Astrocyte (in vitro differentiated cells and primary cell): ENCODE measurements around the gene LRMDA. TPM values are rescaled to one million over a fixed set of nuclear protein-coding genes. Genes with fewer than 3 reads are reported as not detected.
A peak's percentile ranks its signal among the peaks of the same experiment; 100 is the strongest.

ENCODE experiments used
- DNase-seq: peaks from one replicate; pipeline ENCODE4 v3.0.0-alpha.2; 2010; ENCODE audit warnings: low read depth
- FAIRE-seq: peaks from 2 replicates; lab custom pipeline; 2011; peaks lifted over from hg19 to GRCh38; lab: Jason Lieb, UNC
- H2AFZ ChIP-seq: 2 replicates; pipeline ENCODE4 v1.6.0; 2012; ENCODE audit warnings: low read depth, low read length, inconsistent platforms
- H3K27ac ChIP-seq: 2 replicates; pipeline ENCODE4 v1.5.1; 2011; ENCODE audit warnings: low read depth, low read length, inconsistent platforms
- H3K27me3 ChIP-seq: 2 replicates; pipeline ENCODE4 v1.6.0; 2011; ENCODE audit warnings: low read length, inconsistent platforms; ENCODE audit not compliant: insufficient read depth
- H3K36me3 ChIP-seq: 2 replicates; pipeline ENCODE4 v1.5.1; 2011; ENCODE audit warnings: low read length, inconsistent platforms; ENCODE audit not compliant: insufficient read depth
- H3K4me1 ChIP-seq: 2 replicates; pipeline ENCODE4 v1.5.1; 2011; ENCODE audit warnings: low read length, inconsistent platforms; ENCODE audit not compliant: insufficient read depth
- H3K4me2 ChIP-seq: 2 replicates; pipeline ENCODE4 v1.6.0; 2012; ENCODE audit warnings: low read length, inconsistent platforms
- H3K4me3 ChIP-seq: 2 replicates; pipeline ENCODE4 v1.5.1; 2011; ENCODE audit warnings: low read depth, mild to moderate bottlenecking, low read length, inconsistent platforms; ENCODE audit not compliant: insufficient read depth
- H3K79me2 ChIP-seq: 2 replicates; pipeline ENCODE4 v1.6.0; 2012; ENCODE audit warnings: mild to moderate bottlenecking, low read length, inconsistent platforms; ENCODE audit not compliant: insufficient read depth
- H3K9ac ChIP-seq: 2 replicates; pipeline ENCODE4 v1.6.0; 2012; ENCODE audit warnings: mild to moderate bottlenecking, low read length, inconsistent platforms
- H3K9me3 ChIP-seq: 2 replicates; pipeline ENCODE4 v1.5.1; 2012; ENCODE audit warnings: low read depth, mild to moderate bottlenecking, low read length, inconsistent platforms; ENCODE audit not compliant: insufficient read depth
- H4K20me1 ChIP-seq: 2 replicates; pipeline ENCODE4 v1.6.0; 2012; ENCODE audit warnings: low read length, inconsistent platforms; ENCODE audit not compliant: insufficient read depth
- H3K27ac Mint-ChIP-seq: one replicate; pipeline ENCODE4 v1.8.0; 2021; ENCODE audit warnings: mild to moderate bottlenecking, mixed read lengths; ENCODE audit not compliant: unreplicated experiment
- H3K27me3 Mint-ChIP-seq: one replicate; pipeline ENCODE4 v1.8.0; 2021; ENCODE audit warnings: low read depth, mixed read lengths; ENCODE audit not compliant: unreplicated experiment
- H3K36me3 Mint-ChIP-seq: one replicate; pipeline ENCODE4 v1.8.0; 2021; ENCODE audit warnings: low read depth, mixed read lengths; ENCODE audit not compliant: unreplicated experiment
- H3K4me1 Mint-ChIP-seq: one replicate; pipeline ENCODE4 v1.8.0; 2021; ENCODE audit warnings: low read depth, mixed read lengths; ENCODE audit not compliant: unreplicated experiment
- H3K4me3 Mint-ChIP-seq: one replicate; pipeline ENCODE4 v1.8.0; 2021; ENCODE audit warnings: mild to moderate bottlenecking, moderate library complexity, mixed read lengths; ENCODE audit not compliant: unreplicated experiment
- H3K9me3 Mint-ChIP-seq: one replicate; pipeline ENCODE4 v1.8.0; 2021; ENCODE audit warnings: mild to moderate bottlenecking, mixed read lengths; ENCODE audit not compliant: unreplicated experiment
- EZH2 ChIP-seq: IDR thresholded peaks from 2 replicates; pipeline ENCODE4 v1.6.1; 2012; ENCODE audit warnings: mild to moderate bottlenecking, low read length, inconsistent platforms; ENCODE audit not compliant: insufficient read depth
- total RNA-seq: library from RNA; stranded (reverse); gene quantifications from 2 replicates; pipeline ENCODE4 v1.2.1, GENCODE V29; 2021
- TF ChIP-seq, protein P1 (sequence below): IDR thresholded peaks from 2 replicates; pipeline ENCODE4 v1.5.1; 2011; ENCODE audit warnings: low read depth, mild to moderate bottlenecking, inconsistent platforms, low read length, moderate library complexity; ENCODE audit not compliant: insufficient read depth

Gene LRMDA
- total RNA-seq, 1 donor from 2014 or later, result 2.7 TPM

- Histone ChIP-seq H3K4me1 (peaks cover 20% of the 10 kb centered on the region), H3K36me3 (no peaks in the 10 kb centered on the region), H3K79me2 (no peaks in the 10 kb centered on the region), H3K27ac (no peak overlapping the region), H3K9ac (no peak overlapping the region), H3K27me3 (peaks cover 4% of the 10 kb centered on the region), H2AFZ (no peak overlapping the region), H3K9me3 (no peaks in the 10 kb centered on the region), H4K20me1 (no peaks in the 10 kb centered on the region), H3K4me3 (no peak overlapping the region), H3K4me2 (no peak overlapping the region)
- no peak for FAIRE-seq
- H3K27me3 Mint-ChIP-seq, result no peaks in the 10 kb centered on the region
- DNase-seq, result no peak
- no peak overlapping the region for H3K4me3 Mint-ChIP-seq
- no peak overlapping the region for H3K27ac Mint-ChIP-seq
- H3K4me1 Mint-ChIP-seq, result peaks cover 17% of the 10 kb centered on the region
- peaks cover 3% of the 10 kb centered on the region for H3K36me3 Mint-ChIP-seq
- peaks cover 17% of the 10 kb centered on the region for H3K9me3 Mint-ChIP-seq
- TF ChIP-seq, protein P1, sequence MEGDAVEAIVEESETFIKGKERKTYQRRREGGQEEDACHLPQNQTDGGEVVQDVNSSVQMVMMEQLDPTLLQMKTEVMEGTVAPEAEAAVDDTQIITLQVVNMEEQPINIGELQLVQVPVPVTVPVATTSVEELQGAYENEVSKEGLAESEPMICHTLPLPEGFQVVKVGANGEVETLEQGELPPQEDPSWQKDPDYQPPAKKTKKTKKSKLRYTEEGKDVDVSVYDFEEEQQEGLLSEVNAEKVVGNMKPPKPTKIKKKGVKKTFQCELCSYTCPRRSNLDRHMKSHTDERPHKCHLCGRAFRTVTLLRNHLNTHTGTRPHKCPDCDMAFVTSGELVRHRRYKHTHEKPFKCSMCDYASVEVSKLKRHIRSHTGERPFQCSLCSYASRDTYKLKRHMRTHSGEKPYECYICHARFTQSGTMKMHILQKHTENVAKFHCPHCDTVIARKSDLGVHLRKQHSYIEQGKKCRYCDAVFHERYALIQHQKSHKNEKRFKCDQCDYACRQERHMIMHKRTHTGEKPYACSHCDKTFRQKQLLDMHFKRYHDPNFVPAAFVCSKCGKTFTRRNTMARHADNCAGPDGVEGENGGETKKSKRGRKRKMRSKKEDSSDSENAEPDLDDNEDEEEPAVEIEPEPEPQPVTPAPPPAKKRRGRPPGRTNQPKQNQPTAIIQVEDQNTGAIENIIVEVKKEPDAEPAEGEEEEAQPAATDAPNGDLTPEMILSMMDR, result no peak
- TF ChIP-seq EZH2, result no peak
These were observed 720.8 kb downstream of the LRMDA start for GRCh38 chr10:76152186-76152585.

DNA sequence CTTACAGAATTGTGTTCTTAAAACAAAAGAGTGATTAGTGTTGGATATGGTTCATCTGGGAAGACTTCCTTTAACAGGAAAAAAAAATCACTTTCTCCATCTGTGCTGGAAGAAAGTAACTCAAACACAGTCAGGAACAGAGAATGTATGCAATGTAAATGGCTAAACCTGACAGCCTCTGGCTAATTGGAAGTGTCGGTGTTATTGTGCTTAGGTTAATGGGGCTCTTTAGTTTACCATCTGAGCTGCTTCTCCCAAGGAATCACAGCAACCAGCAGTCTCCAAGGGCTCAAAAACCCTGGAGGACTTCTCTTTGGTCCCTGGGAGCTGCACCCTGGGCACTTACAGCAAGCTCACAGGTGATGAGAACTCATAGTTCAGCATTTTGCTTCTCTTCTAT lies 724.5 kb downstream of the LRMDA start:
- no peak overlapping the region for H3K27ac ChIP-seq
- no peak overlapping the region for H3K9ac ChIP-seq
- H3K4me1 ChIP-seq, result peaks cover 1% of the 10 kb centered on the region
- Mint-ChIP-seq H3K36me3 (peaks cover 3% of the 10 kb centered on the region), H3K27me3 (no peaks in the 10 kb centered on the region), H3K9me3 (peaks cover 12% of the 10 kb centered on the region), H3K4me1 (no peaks in the 10 kb centered on the region), H3K4me3 (no peak overlapping the region), H3K27ac (no peak overlapping the region)
- H3K27me3 ChIP-seq, result peaks cover 8% of the 10 kb centered on the region
- H2AFZ ChIP-seq, result no peak overlapping the region
- H3K9me3 ChIP-seq, result no peaks in the 10 kb centered on the region
- H4K20me1 ChIP-seq, result no peaks in the 10 kb centered on the region
- no peak for DNase-seq
- no peaks in the 10 kb centered on the region for H3K79me2 ChIP-seq
- H3K4me3 ChIP-seq, result no peak overlapping the region
- no peak overlapping the region for H3K4me2 ChIP-seq
- no peak for FAIRE-seq
- TF ChIP-seq, protein P1, result no peak
- TF ChIP-seq EZH2, result no peak
- no peaks in the 10 kb centered on the region for H3K36me3 ChIP-seq

DNA sequence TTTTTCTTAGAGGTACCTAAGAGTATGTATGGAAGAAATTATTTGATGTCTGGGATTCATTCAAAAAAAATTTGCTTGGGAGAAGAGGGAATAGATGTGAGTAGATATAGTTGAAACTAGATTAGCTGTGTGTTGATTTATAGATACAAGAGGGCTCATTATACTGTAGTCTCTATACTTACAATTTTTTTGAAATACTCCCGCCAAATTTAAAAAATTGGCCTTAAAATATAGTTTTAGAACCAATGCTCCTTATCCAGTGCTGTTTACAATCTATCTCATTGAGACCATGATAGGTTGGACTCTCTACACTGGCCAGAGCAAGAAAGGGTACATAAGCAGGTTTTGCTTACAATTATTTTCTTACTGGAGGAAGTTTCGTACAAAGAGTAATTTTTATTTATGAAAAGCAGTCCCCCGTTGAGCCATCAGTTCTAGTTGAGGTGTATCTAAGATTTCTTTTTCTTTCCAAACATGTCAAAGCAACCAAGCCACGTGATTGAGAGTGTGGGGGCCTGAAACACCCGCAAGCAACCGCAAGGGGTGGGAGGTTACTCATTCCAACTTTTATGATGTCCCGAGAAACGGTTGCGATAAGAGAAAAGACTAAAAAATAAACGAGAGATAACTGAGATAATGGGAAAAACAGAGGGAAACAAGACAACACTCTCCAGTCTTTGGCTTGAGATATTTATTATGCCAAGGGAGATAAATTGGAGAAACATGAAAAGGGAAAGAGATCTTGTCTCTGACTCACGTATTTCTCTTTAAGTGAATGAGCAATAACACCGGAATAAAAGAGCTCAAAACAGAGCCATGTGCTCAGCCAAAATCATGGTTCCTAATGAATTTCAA lies 729.2 kb downstream of the LRMDA start:
- Histone ChIP-seq H3K36me3 (no peaks in the 10 kb centered on the region), H3K4me3 (no peak overlapping the region), H3K4me2 (no peak overlapping the region), H3K79me2 (no peaks in the 10 kb centered on the region), H3K9me3 (no peaks in the 10 kb centered on the region), H3K27ac (no peak overlapping the region), H4K20me1 (no peaks in the 10 kb centered on the region), H3K27me3 (peaks cover 11% of the 10 kb centered on the region), H3K4me1 (no peaks in the 10 kb centered on the region), H2AFZ (no peak overlapping the region), H3K9ac (no peak overlapping the region)
- Mint-ChIP-seq H3K27me3 (peaks cover 3% of the 10 kb centered on the region), H3K4me1 (no peaks in the 10 kb centered on the region), H3K27ac (no peak overlapping the region), H3K4me3 (no peak overlapping the region), H3K9me3 (no peaks in the 10 kb centered on the region), H3K36me3 (no peaks in the 10 kb centered on the region)
- TF ChIP-seq, protein P1, result no peak
- TF ChIP-seq EZH2, result no peak
- DNase-seq (peak; percentile 20), FAIRE-seq (peak; percentile 13)
